GM12872 (cell line): ENCODE results near the gene ZPLD1.

Experiments
- CTCF ChIP-seq: IDR thresholded peaks from 3 replicates; pipeline ENCODE4 v1.5.1; 2011; ENCODE audit warnings: low read depth, mild to moderate bottlenecking, low read length, moderate library complexity; ENCODE audit not compliant: insufficient read depth

ZPLD1 gene

GRCh38 chr3:102521246-102521645 lies 86.4 kb downstream of the ZPLD1 start:
- TF ChIP-seq CTCF: no peak

- no peak for TF ChIP-seq CTCF
Observed at GRCh38 chr3:102525624-102526023, 90.8 kb downstream of the ZPLD1 start.

- no peak for TF ChIP-seq CTCF
Observed at GRCh38 chr3:102526865-102527264, 92.0 kb downstream of the ZPLD1 start.

- no peak for TF ChIP-seq CTCF
Observed at GRCh38 chr3:102528727-102529126, 93.9 kb downstream of the ZPLD1 start.
